ENCODE results near the gene EPS8.

GRCh38 chr12:15575671-15576541 lies 213.3 kb downstream of the EPS8 start:
- TF ChIP-seq, protein P1, sequence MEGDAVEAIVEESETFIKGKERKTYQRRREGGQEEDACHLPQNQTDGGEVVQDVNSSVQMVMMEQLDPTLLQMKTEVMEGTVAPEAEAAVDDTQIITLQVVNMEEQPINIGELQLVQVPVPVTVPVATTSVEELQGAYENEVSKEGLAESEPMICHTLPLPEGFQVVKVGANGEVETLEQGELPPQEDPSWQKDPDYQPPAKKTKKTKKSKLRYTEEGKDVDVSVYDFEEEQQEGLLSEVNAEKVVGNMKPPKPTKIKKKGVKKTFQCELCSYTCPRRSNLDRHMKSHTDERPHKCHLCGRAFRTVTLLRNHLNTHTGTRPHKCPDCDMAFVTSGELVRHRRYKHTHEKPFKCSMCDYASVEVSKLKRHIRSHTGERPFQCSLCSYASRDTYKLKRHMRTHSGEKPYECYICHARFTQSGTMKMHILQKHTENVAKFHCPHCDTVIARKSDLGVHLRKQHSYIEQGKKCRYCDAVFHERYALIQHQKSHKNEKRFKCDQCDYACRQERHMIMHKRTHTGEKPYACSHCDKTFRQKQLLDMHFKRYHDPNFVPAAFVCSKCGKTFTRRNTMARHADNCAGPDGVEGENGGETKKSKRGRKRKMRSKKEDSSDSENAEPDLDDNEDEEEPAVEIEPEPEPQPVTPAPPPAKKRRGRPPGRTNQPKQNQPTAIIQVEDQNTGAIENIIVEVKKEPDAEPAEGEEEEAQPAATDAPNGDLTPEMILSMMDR (IDR thresholded peaks at IDR 0.05) = no peak
- no peak for TF ChIP-seq POLR2A (IDR thresholded peaks at IDR 0.05)

All from gastroesophageal sphincter (tissue), 3 donors.